ENCODE measurements around the gene NEK6.

NEK6 gene

DNA sequence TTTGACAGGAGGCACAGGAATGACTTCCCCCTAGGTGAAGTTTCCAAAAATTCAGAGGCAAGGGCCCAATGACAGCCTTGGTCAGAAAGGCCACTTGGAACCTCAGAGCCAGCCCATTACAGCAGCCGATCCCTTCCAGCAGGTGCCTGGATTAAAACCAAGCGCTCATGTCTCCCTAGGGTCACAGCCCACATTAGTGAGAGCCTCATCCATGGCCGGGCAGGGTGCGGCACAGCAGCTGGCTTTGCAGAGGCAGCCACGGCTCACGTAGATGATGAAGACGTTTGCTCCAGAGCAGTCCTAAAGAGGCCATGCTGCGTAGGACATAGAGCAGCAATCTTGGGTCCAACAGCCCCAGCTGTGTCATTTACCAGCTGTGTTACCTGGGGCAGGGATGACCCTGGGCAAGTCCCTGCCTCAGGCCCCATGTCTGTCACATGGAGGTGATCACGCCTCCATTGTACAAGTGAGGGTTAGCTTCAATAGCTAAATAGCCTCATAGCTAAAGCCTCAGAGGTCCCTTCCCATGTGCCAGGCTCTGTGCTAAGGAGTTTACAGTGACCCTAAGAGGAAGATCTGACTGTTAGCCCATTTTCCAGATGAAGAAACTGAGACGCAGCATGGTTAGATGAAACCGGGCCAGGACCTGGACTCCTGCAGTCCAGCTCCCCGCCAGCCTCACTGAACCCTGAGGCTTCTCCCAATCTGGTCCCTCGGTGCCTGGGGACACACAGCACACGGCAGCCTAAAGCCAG, 39.2 kb downstream of the NEK6 start:
- no peak overlapping the region for H3K4me2 ChIP-seq (ENCODE audit: low read length)
- no peaks in the 10 kb centered on the region for H3K9me2 ChIP-seq (replicated peaks; ENCODE audit: control insufficient read depth, low read length)
- peaks cover 35% of the 10 kb centered on the region for H3K4me1 ChIP-seq (ENCODE audit: control insufficient read depth, low read length)
- H3K27ac ChIP-seq (ENCODE audit: low read depth, low read length): no peak overlapping the region
- H3F3A ChIP-seq (ENCODE audit: control insufficient read depth, insufficient read depth): no peaks in the 10 kb centered on the region
- no peak for TF ChIP-seq CTCF (IDR thresholded peaks at IDR 0.05; ENCODE audit: low read depth, low read length, poor library complexity, severe bottlenecking)
- TF ChIP-seq EZH2phosphoT487 (IDR thresholded peaks at IDR 0.05; ENCODE audit: borderline replicate concordance, low read length): no peak
- no peak overlapping the region for H3K4me3 ChIP-seq (ENCODE audit: low read length)
- no peaks in the 10 kb centered on the region for H3K9me3 ChIP-seq (ENCODE audit: control insufficient read depth, insufficient read depth, low read length)
- no peaks in the 10 kb centered on the region for H3K79me2 ChIP-seq (ENCODE audit: control insufficient read depth, low read length)
- no peaks in the 10 kb centered on the region for H3K36me3 ChIP-seq (ENCODE audit: control insufficient read depth, low read length)
- peaks cover 5% of the 10 kb centered on the region; the same call in 1 of the 2 replicates for H4K20me1 ChIP-seq (ENCODE audit: control insufficient read depth, insufficient read depth, low read depth, low read length)
- 0 out of 2 replicates have a peak, but pooled peaks cover 2% of the 10 kb centered on the region for H3K27me3 ChIP-seq (ENCODE audit: control insufficient read depth, low read length)

DNA sequence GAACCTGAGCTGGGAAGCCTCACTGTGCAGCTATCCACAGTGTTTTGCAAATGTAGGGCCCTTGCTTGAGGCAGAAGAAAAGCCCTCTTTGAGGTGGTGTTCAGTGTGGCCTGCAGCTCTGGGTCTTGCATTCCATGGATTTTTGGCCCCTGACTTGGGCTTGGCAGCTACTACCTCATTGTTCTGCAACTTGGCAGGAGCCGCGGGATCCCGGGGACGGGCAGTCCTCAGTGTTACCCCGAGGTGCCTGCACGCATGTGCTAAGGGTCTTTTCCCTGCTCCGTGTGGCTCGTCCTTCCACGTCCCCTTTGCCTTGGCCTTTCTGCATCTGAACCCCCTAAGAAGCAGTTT, 39.8 kb downstream of the NEK6 start:
- no peaks in the 10 kb centered on the region for H3F3A ChIP-seq (ENCODE audit: control insufficient read depth, insufficient read depth)
- H3K9me2 ChIP-seq (replicated peaks; ENCODE audit: control insufficient read depth, low read length): no peaks in the 10 kb centered on the region
- H3K4me1 ChIP-seq (ENCODE audit: control insufficient read depth, low read length): peaks cover 30% of the 10 kb centered on the region
- H3K4me2 ChIP-seq (ENCODE audit: low read length): no peak overlapping the region
- no peak overlapping the region for H3K27ac ChIP-seq (ENCODE audit: low read depth, low read length)
- TF ChIP-seq CTCF (IDR thresholded peaks at IDR 0.05; ENCODE audit: low read depth, low read length, poor library complexity, severe bottlenecking): no peak
- TF ChIP-seq EZH2phosphoT487 (IDR thresholded peaks at IDR 0.05; ENCODE audit: borderline replicate concordance, low read length): no peak
- no peaks in the 10 kb centered on the region for H3K9me3 ChIP-seq (ENCODE audit: control insufficient read depth, insufficient read depth, low read length)
- no peaks in the 10 kb centered on the region for H3K36me3 ChIP-seq (ENCODE audit: control insufficient read depth, low read length)
- no peaks in the 10 kb centered on the region for H3K79me2 ChIP-seq (ENCODE audit: control insufficient read depth, low read length)
- no peak overlapping the region for H3K4me3 ChIP-seq (ENCODE audit: low read length)
- H3K27me3 ChIP-seq (ENCODE audit: control insufficient read depth, low read length): 0 out of 2 replicates have a peak, but pooled peaks cover 1% of the 10 kb centered on the region
- peaks cover 5% of the 10 kb centered on the region; the same call in 1 of the 2 replicates for H4K20me1 ChIP-seq (ENCODE audit: control insufficient read depth, insufficient read depth, low read depth, low read length)

GRCh38 chr9:124297915-124298645, 40.3 kb downstream of the NEK6 start:
- no peaks in the 10 kb centered on the region for H3K9me2 ChIP-seq (replicated peaks; ENCODE audit: control insufficient read depth, low read length)
- no peak overlapping the region for H3K27ac ChIP-seq (ENCODE audit: low read depth, low read length)
- no peaks in the 10 kb centered on the region for H3K36me3 ChIP-seq (ENCODE audit: control insufficient read depth, low read length)
- H3K79me2 ChIP-seq (ENCODE audit: control insufficient read depth, low read length): no peaks in the 10 kb centered on the region
- no peaks in the 10 kb centered on the region for H3K27me3 ChIP-seq (ENCODE audit: control insufficient read depth, low read length)
- H3K4me1 ChIP-seq (ENCODE audit: control insufficient read depth, low read length): peaks cover 24% of the 10 kb centered on the region
- H3K4me3 ChIP-seq (ENCODE audit: low read length): no peak overlapping the region
- H4K20me1 ChIP-seq (ENCODE audit: control insufficient read depth, insufficient read depth, low read depth, low read length): no peaks in the 10 kb centered on the region
- H3K4me2 ChIP-seq (ENCODE audit: low read length): no peak overlapping the region
- TF ChIP-seq EZH2phosphoT487 (IDR thresholded peaks at IDR 0.05; ENCODE audit: borderline replicate concordance, low read length) (no peak), CTCF (IDR thresholded peaks at IDR 0.05; ENCODE audit: low read depth, low read length, poor library complexity, severe bottlenecking) (no peak)
- no peaks in the 10 kb centered on the region for H3F3A ChIP-seq (ENCODE audit: control insufficient read depth, insufficient read depth)
- no peaks in the 10 kb centered on the region for H3K9me3 ChIP-seq (ENCODE audit: control insufficient read depth, insufficient read depth, low read length)
